Lower leg skin (tissue), 4 donors: ENCODE results near the gene AQP3. TPM values are rescaled to one million over a fixed set of nuclear protein-coding genes. Genes with fewer than 3 reads are reported as not detected.

Source experiments
- DNase-seq, 2 donors: peaks; one replicate each; pipeline ENCODE4 v3.0.0-alpha.2; 2019; ENCODE audit warnings: low spot score in 2 of 2
- H3K4me3 ChIP-seq: fragments of 200-600 bp; sonication (generic); 2 replicates; pipeline ENCODE4 v1.5.1; 2017; ENCODE audit warnings: mild to moderate bottlenecking, low read depth; ENCODE audit not compliant: poor library complexity, severe bottlenecking
- POLR2A ChIP-seq, 2 donors: fragments of 450-650 bp; IDR thresholded peaks; one replicate each; pipeline ENCODE4 v1.6.1; 2016 to 2017; ENCODE audit warnings: antibody characterized with exemption in 2 of 2, mild to moderate bottlenecking in 1 of 2, moderate library complexity in 1 of 2
- whole genome bisulfite sequencing, 2 donors: methylation state at CpG; one replicate each; pipeline ENCODE4 v1.1.5; 2018; 5-methylcytosine and 5-hydroxymethylcytosine counted together
- intact Hi-C: fragments of 100-400 bp; cut with DNase I; formaldehyde crosslinking; loops from one replicate; pipeline ENCODE4 v1.15.0; 2023; ENCODE audit warnings: low total_unique reads
- total RNA-seq, 4 donors: library from RNA; depleted of rRNA; stranded (reverse); fragments of >200 nt; gene quantifications; one replicate each; pipeline ENCODE4 v1.1.0, GENCODE V29; 2016
- TF ChIP-seq, protein P1 (sequence below), 3 donors: fragments of 450-650 bp; IDR thresholded peaks; one replicate each; pipeline ENCODE4 v1.5.1; 2016; ENCODE audit warnings: antibody characterized with exemption in 3 of 3, mild to moderate bottlenecking in 3 of 3, moderate library complexity in 2 of 3

Gene AQP3
- total RNA-seq, 4 donors from 2014 or later = 728 to 1,697 (median 1,073) TPM

GRCh38 chr9:33469891-33470290 is 22.5 kb upstream of the AQP3 start:
- intact Hi-C loops = loop anchor here (5.0 to 10.0 kb wide), 3 partner anchors 68 to 185 kb away; partner anchors contain the start of gene AQP7
- WGBS, 2 donors = 93 to 94% methylated on average over 6 of the region's 6 CpGs
- peak in 1 of 2 donors; percentile 59 for DNase-seq
- TF ChIP-seq POLR2A (IDR thresholded peaks at IDR 0.05) = no peak
- TF ChIP-seq, protein P1, sequence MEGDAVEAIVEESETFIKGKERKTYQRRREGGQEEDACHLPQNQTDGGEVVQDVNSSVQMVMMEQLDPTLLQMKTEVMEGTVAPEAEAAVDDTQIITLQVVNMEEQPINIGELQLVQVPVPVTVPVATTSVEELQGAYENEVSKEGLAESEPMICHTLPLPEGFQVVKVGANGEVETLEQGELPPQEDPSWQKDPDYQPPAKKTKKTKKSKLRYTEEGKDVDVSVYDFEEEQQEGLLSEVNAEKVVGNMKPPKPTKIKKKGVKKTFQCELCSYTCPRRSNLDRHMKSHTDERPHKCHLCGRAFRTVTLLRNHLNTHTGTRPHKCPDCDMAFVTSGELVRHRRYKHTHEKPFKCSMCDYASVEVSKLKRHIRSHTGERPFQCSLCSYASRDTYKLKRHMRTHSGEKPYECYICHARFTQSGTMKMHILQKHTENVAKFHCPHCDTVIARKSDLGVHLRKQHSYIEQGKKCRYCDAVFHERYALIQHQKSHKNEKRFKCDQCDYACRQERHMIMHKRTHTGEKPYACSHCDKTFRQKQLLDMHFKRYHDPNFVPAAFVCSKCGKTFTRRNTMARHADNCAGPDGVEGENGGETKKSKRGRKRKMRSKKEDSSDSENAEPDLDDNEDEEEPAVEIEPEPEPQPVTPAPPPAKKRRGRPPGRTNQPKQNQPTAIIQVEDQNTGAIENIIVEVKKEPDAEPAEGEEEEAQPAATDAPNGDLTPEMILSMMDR (IDR thresholded peaks at IDR 0.05) = no peak
- no peak overlapping the region for H3K4me3 ChIP-seq

- DNase-seq = peak in 1 of 2 donors; percentile 52
- TF ChIP-seq, protein P1 (IDR thresholded peaks at IDR 0.05) = no peak
- no peak for TF ChIP-seq POLR2A (IDR thresholded peaks at IDR 0.05)
- 94% methylated on average over 17 to 21 of the region's 21 CpGs for whole genome bisulfite sequencing, 2 donors
- H3K4me3 ChIP-seq = no peak overlapping the region
- intact Hi-C loops = loop anchor here (5.0 to 10.0 kb wide), 3 partner anchors 67 to 184 kb away; partner anchors contain the start of gene AQP7
These were observed 21.6 kb upstream of the AQP3 start for GRCh38 chr9:33468797-33469621.

DNA sequence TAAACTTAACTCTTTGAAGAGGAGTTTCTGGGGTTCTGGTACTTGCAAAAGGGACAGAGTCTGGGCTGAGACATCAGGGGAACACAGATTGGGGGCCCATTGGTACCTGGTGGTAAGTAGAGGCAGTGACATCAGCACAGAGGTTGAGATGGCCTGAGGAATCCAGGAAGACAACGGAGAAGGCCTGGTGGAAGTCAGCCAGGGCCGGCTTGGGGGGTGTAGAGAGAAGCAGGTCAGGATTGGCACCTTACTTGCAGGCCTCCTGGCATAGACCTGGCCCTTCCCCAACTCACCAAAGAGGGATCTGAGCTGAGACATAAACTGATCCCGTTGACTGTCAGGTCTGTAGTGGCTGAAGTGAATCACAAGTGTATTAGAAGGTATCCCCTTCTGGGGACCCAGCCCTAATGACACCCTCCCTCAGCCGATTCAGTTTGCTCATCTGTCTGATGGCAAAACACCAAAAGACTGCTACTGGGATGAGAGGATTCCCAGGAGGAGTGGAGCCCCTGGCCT is 20.9 kb upstream of the AQP3 start:
- TF ChIP-seq POLR2A (IDR thresholded peaks at IDR 0.05) = no peak
- TF ChIP-seq, protein P1 (IDR thresholded peaks at IDR 0.05) = no peak
- no peak for DNase-seq
- 72 to 77% methylated on average over 4 of the region's 4 CpGs for WGBS, 2 donors
- H3K4me3 ChIP-seq = no peak overlapping the region
- intact Hi-C loops = loop anchor here (5.0 to 10.0 kb wide), 3 partner anchors 66 to 183 kb away; partner anchors contain the start of gene AQP7

GRCh38 chr9:33467526-33467925 is 20.1 kb upstream of the AQP3 start:
- no peak for DNase-seq
- 77 to 88% methylated on average over 7 of the region's 7 CpGs for WGBS, 2 donors
- TF ChIP-seq, protein P1 (IDR thresholded peaks at IDR 0.05) = no peak
- no peak for TF ChIP-seq POLR2A (IDR thresholded peaks at IDR 0.05)
- intact Hi-C loops = loop anchor here (5.0 to 10.0 kb wide), 3 partner anchors 65 to 183 kb away; partner anchors contain the start of gene AQP7
- no peak overlapping the region for H3K4me3 ChIP-seq

DNA sequence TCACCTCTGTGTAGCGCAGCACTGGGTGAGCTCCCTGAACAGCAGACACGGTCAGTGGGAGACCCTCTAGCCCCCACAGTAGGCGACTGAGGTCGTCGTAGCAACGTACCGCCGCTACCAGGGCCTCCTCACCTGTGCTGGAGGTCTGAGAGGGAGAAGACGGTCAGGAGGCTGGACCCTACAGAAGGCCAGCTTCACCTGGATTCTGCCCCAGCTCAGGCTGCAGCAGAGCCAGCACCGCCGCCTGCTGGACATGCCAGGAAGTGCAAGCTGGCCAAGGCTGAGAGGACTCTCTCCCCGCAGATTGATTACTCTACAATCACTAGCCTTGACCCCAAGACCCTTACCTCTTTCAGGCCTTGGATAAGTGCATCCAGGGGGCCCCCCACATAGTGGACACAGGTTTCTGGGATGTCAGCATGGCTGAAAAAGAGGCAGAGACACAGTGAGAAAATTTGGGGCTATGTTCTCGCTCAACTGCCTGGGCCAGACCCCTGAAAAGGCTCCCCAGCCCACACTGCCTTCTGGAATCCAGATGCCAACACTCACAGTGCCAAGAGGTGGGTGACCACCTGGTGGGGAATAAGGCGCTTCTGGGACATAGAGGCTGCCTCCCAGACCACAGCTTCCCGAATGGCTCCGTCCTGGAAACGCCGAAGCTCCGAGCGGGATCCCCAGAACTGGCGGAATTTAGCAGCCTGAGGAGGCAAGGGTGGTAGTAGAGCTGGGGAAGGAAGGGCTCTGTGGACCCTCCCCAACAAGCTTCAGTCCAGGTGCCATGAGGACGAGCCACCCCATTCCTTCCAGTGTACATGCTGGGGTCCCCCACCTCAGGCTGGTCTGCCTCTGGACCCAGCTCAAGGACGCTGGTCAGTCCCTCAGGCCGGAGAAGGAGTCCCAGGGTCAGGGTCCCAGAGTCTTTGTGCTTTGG is 19.4 kb upstream of the AQP3 start:
- 70 to 77% methylated on average over 24 of the region's 24 CpGs for WGBS, 2 donors
- TF ChIP-seq, protein P1 (IDR thresholded peaks at IDR 0.05) = peak in 1 of 3 donors; percentile 93
- TF ChIP-seq POLR2A (IDR thresholded peaks at IDR 0.05) = no peak
- DNase-seq = peak in 1 of 2 donors; percentile 93
- intact Hi-C loops = loop anchor here (5.0 to 10.0 kb wide), 3 partner anchors 65 to 182 kb away; partner anchors contain the start of gene AQP7
- H3K4me3 ChIP-seq = no peak overlapping the region
